Vagina (tissue), 2 donors: ENCODE measurements around the gene SMIM31.

Experiments used
- POLR2A ChIP-seq, 2 donors: fragments of 450-650 bp; IDR thresholded peaks; one replicate each; pipeline ENCODE4 v1.6.1; 2017; ENCODE audit warnings: antibody characterized with exemption in 2 of 2, mild to moderate bottlenecking in 2 of 2, moderate library complexity in 2 of 2
- TF ChIP-seq, protein P1 (sequence below), 3 experiments: fragments of 450-650 bp in 2 of 3; fragments of 200-600 bp in 1 of 3; sonication (generic) in 1 of 3; IDR thresholded peaks; one replicate each; pipeline ENCODE4 v1.5.1; 2017 to 2019; ENCODE audit warnings: antibody characterized with exemption in 3 of 3, mild to moderate bottlenecking in 2 of 3, moderate library complexity in 2 of 3

- TF ChIP-seq, protein P1, sequence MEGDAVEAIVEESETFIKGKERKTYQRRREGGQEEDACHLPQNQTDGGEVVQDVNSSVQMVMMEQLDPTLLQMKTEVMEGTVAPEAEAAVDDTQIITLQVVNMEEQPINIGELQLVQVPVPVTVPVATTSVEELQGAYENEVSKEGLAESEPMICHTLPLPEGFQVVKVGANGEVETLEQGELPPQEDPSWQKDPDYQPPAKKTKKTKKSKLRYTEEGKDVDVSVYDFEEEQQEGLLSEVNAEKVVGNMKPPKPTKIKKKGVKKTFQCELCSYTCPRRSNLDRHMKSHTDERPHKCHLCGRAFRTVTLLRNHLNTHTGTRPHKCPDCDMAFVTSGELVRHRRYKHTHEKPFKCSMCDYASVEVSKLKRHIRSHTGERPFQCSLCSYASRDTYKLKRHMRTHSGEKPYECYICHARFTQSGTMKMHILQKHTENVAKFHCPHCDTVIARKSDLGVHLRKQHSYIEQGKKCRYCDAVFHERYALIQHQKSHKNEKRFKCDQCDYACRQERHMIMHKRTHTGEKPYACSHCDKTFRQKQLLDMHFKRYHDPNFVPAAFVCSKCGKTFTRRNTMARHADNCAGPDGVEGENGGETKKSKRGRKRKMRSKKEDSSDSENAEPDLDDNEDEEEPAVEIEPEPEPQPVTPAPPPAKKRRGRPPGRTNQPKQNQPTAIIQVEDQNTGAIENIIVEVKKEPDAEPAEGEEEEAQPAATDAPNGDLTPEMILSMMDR (IDR thresholded peaks at IDR 0.05) = no peak
- TF ChIP-seq POLR2A (IDR thresholded peaks at IDR 0.05) = no peak
Observed at GRCh38 chr4:164761746-164762275, 7.9 kb downstream of the SMIM31 start.
